Neural cell (in vitro differentiated cells): Measurements from ENCODE around the gene AK2. TPM values are rescaled to one million over a fixed set of nuclear protein-coding genes. Genes with fewer than 3 reads are reported as not detected.

Experiments
- H2AFZ ChIP-seq: fragments of 200-600, 300-800 bp; sonication (generic), shearing (Covaris generic); 2 replicates; pipeline ENCODE4 v1.6.0; 2014; ENCODE audit warnings: low read depth, mild to moderate bottlenecking, antibody characterized with exemption, low read length, moderate library complexity
- H3F3A ChIP-seq: fragments of 200-600 bp; shearing (Covaris generic); 2 replicates; pipeline ENCODE4 v1.6.1; 2016; ENCODE audit warnings: mild to moderate bottlenecking, moderate library complexity, mixed read lengths, antibody characterized with exemption, low read length; ENCODE audit not compliant: insufficient read depth, poor library complexity, severe bottlenecking
- H3K27ac ChIP-seq: fragments of 200-600, 300-800 bp; sonication (generic), shearing (Covaris generic); 2 replicates; pipeline ENCODE4 v1.5.1; 2014; ENCODE audit warnings: mild to moderate bottlenecking, low read length, moderate library complexity
- H3K27me3 ChIP-seq: fragments of 300-800, 200-600 bp; sonication (generic), shearing (Covaris generic); 2 replicates; pipeline ENCODE4 v1.6.0; 2014; ENCODE audit warnings: mild to moderate bottlenecking, low read depth, low read length, moderate library complexity; ENCODE audit not compliant: insufficient read depth
- H3K36me3 ChIP-seq: fragments of 300-800, 200-600 bp; sonication (generic), shearing (Covaris generic); 2 replicates; pipeline ENCODE4 v1.5.1; 2014; ENCODE audit warnings: mild to moderate bottlenecking, antibody characterized with exemption, low read length, moderate library complexity; ENCODE audit not compliant: insufficient read depth
- H3K4me2 ChIP-seq: fragments of 300-800, 200-600 bp; sonication (generic), shearing (Covaris generic); 2 replicates; pipeline ENCODE4 v1.6.0; 2014; ENCODE audit warnings: mild to moderate bottlenecking, low read length
- H3K4me3 ChIP-seq: fragments of 300-800, 200-600 bp; sonication (generic), shearing (Covaris generic); 2 replicates; pipeline ENCODE4 v1.5.1; 2014; ENCODE audit warnings: mild to moderate bottlenecking, low read length, moderate library complexity
- H3K79me2 ChIP-seq: fragments of 200-600 bp; shearing (Covaris generic); replicated peaks from 2 replicates; pipeline ENCODE4 v1.6.0; 2014; ENCODE audit warnings: mild to moderate bottlenecking, low read length, moderate library complexity; ENCODE audit not compliant: insufficient read depth
- H3K9ac ChIP-seq: fragments of 300-800, 200-600 bp; sonication (generic), shearing (Covaris generic); 2 replicates; pipeline ENCODE4 v1.6.1; 2016; ENCODE audit warnings: mild to moderate bottlenecking, low read length, mixed read lengths
- H3K9me2 ChIP-seq: fragments of 200-600 bp; shearing (Covaris generic); 2 replicates; pipeline ENCODE4 v1.6.1; 2016; ENCODE audit warnings: mild to moderate bottlenecking, low read length, mixed read lengths; ENCODE audit not compliant: insufficient read depth
- H3K9me3 ChIP-seq: fragments of 200-600, 300-800 bp; sonication (generic), shearing (Covaris generic); 2 replicates; pipeline ENCODE4 v1.6.1; 2016; ENCODE audit warnings: mild to moderate bottlenecking, mixed run types, low read length, moderate library complexity, mixed read lengths
- H4K20me1 ChIP-seq: fragments of 200-600 bp; shearing (Covaris generic); 2 replicates; pipeline ENCODE4 v1.6.1; 2016; ENCODE audit warnings: mild to moderate bottlenecking, mixed run types; ENCODE audit not compliant: insufficient read depth
- CTCF ChIP-seq: fragments of 450-650 bp; IDR thresholded peaks from 2 replicates; pipeline ENCODE4 v1.5.1; 2014; ENCODE audit warnings: antibody characterized with exemption, mild to moderate bottlenecking, moderate library complexity; ENCODE audit not compliant: poor library complexity, severe bottlenecking
- EP300 ChIP-seq: fragments of 450-650 bp; conservative IDR thresholded peaks from 2 replicates; pipeline ENCODE4 v1.6.1; 2014; ENCODE audit warnings: antibody characterized with exemption, mild to moderate bottlenecking, moderate library complexity; ENCODE audit not compliant: poor library complexity, severe bottlenecking
- EZH2 ChIP-seq: fragments of 200-600, 300-800 bp; shearing (Covaris generic), sonication (generic); IDR thresholded peaks from 2 replicates; pipeline ENCODE4 v1.6.1; 2014; ENCODE audit warnings: antibody characterized with exemption, low read length, borderline replicate concordance, mild to moderate bottlenecking; ENCODE audit not compliant: insufficient read depth, poor library complexity, severe bottlenecking
- MXI1 ChIP-seq: fragments of 450-650 bp; conservative IDR thresholded peaks from 2 replicates; pipeline ENCODE4 v1.6.1; 2014; ENCODE audit warnings: antibody characterized with exemption, mild to moderate bottlenecking; ENCODE audit not compliant: poor library complexity, severe bottlenecking
- POLR2AphosphoS5 ChIP-seq: IDR thresholded peaks from 2 replicates; pipeline ENCODE4 v1.6.1; 2012
- RAD21 ChIP-seq: fragments of 450-650 bp; conservative IDR thresholded peaks from 2 replicates; pipeline ENCODE4 v1.6.1; 2014; ENCODE audit warnings: antibody characterized with exemption, mild to moderate bottlenecking, moderate library complexity
- REST ChIP-seq: IDR thresholded peaks from 2 replicates; pipeline ENCODE4 v1.6.1; 2012; ENCODE audit warnings: borderline replicate concordance
- SMC3 ChIP-seq: fragments of 450-650 bp; conservative IDR thresholded peaks from 2 replicates; pipeline ENCODE4 v1.6.1; 2014; ENCODE audit warnings: antibody characterized with exemption, mild to moderate bottlenecking, moderate library complexity; ENCODE audit not compliant: poor library complexity
- TAF1 ChIP-seq: IDR thresholded peaks from 2 replicates; pipeline ENCODE4 v1.6.1; 2012; ENCODE audit warnings: low read depth
- polyA plus RNA-seq: library from polyadenylated mRNA; depleted of rRNA; stranded (reverse); fragments of >200 nt; gene quantifications from 2 replicates; pipeline ENCODE4 v1.2.3, GENCODE V29; 2014

AK2 gene
- polyA plus RNA-seq, 1 donor from 2014 or later: 107 TPM

GRCh38 chr1:33057095-33057494 is 20.4 kb upstream of the AK2 start:
- Histone ChIP-seq H4K20me1 (no peaks in the 10 kb centered on the region), H3K9me3 (peaks cover 4% of the 10 kb centered on the region), H3K27me3 (no peaks in the 10 kb centered on the region), H3K79me2 (no peaks in the 10 kb centered on the region), H3K4me3 (no peak overlapping the region), H3K36me3 (no peaks in the 10 kb centered on the region), H3K4me2 (no peak overlapping the region), H3K9ac (no peak overlapping the region), H2AFZ (no peak overlapping the region), H3K27ac (no peak overlapping the region), H3F3A (no peaks in the 10 kb centered on the region), H3K9me2 (no peaks in the 10 kb centered on the region)
- TF ChIP-seq EZH2 (no peak), RAD21 (no peak), POLR2AphosphoS5 (no peak), EP300 (no peak), TAF1 (no peak), SMC3 (no peak), CTCF (no peak), REST (no peak), MXI1 (no peak)

GRCh38 chr1:33056426-33056825 is 19.7 kb upstream of the AK2 start:
- no peak for TF ChIP-seq EP300
- TF ChIP-seq POLR2AphosphoS5: no peak
- TF ChIP-seq EZH2: no peak
- TF ChIP-seq SMC3: no peak
- no peak for TF ChIP-seq CTCF
- H3K9me3 ChIP-seq: peaks cover 4% of the 10 kb centered on the region
- H3K36me3 ChIP-seq: no peaks in the 10 kb centered on the region
- no peaks in the 10 kb centered on the region for H3K9me2 ChIP-seq
- no peak overlapping the region for H3K4me3 ChIP-seq
- no peaks in the 10 kb centered on the region for H3K27me3 ChIP-seq
- H3K9ac ChIP-seq: no peak overlapping the region
- H3K79me2 ChIP-seq: no peaks in the 10 kb centered on the region
- H3K4me2 ChIP-seq: no peak overlapping the region
- H2AFZ ChIP-seq: no peak overlapping the region
- no peaks in the 10 kb centered on the region for H3F3A ChIP-seq
- no peak overlapping the region for H3K27ac ChIP-seq
- H4K20me1 ChIP-seq: no peaks in the 10 kb centered on the region
